ENCODE measurements around the gene SLC11A1.

- TF ChIP-seq CTCF (IDR thresholded peaks at IDR 0.05) = peak in 2 of 5 experiments; percentile 29 to 57
- TF ChIP-seq POLR2A (IDR thresholded peaks at IDR 0.05) = peak; percentile 41 to 58
Observed at GRCh38 chr2:218398437-218399390, 16.6 kb downstream of the SLC11A1 start.

Measured in tibial nerve (tissue), 3 donors.